GM12874 (cell line): ENCODE measurements around the gene CLEC16A.

Experiments used
- CTCF ChIP-seq: IDR thresholded peaks from 2 replicates; pipeline ENCODE4 v1.5.1; 2011; ENCODE audit warnings: low read depth, mild to moderate bottlenecking, control low read depth, low read length, moderate library complexity; ENCODE audit not compliant: insufficient read depth

Gene CLEC16A

GRCh38 chr16:11231367-11231970 lies 287.1 kb downstream of the CLEC16A start:
- no peak for TF ChIP-seq CTCF
